IMR-90 (cell line): ENCODE data around the gene NIBAN1.
"Not testable (repeated sequence)": the region's sequence is repeated elsewhere in the genome, so short reads cannot be mapped to it uniquely, and the experiment has no call there.

Experiments used
- CEBPB ChIP-seq: IDR thresholded peaks from 2 replicates; pipeline ENCODE4 v1.6.1; 2012; ENCODE audit warnings: low read depth, low read length, improper control_type of control experiment
- FOS ChIP-seq: fragments of 150-350 bp; IDR thresholded peaks from 2 replicates; pipeline ENCODE4 v1.6.1; 2016; ENCODE audit warnings: low read depth, low read length
- MAFK ChIP-seq: IDR thresholded peaks from 2 replicates; pipeline ENCODE4 v1.6.1; 2012; ENCODE audit warnings: low read depth, low read length, improper control_type of control experiment
- MAZ ChIP-seq: IDR thresholded peaks from 2 replicates; pipeline ENCODE4 v1.6.1; 2012; ENCODE audit warnings: low read depth, mild to moderate bottlenecking, low read length, improper control_type of control experiment, moderate library complexity, borderline replicate concordance
- MXI1 ChIP-seq: IDR thresholded peaks from 2 replicates; pipeline ENCODE4 v1.6.1; 2012; ENCODE audit warnings: low read depth, mild to moderate bottlenecking, low read length, moderate library complexity, borderline replicate concordance
- POLR2A ChIP-seq: IDR thresholded peaks from 2 replicates; pipeline ENCODE4 v1.6.1; 2012; ENCODE audit warnings: mild to moderate bottlenecking, low read depth, low read length
- RAD21 ChIP-seq: IDR thresholded peaks from 2 replicates; pipeline ENCODE4 v1.6.1; 2012; ENCODE audit warnings: low read length, improper control_type of control experiment
- RCOR1 ChIP-seq: IDR thresholded peaks from 2 replicates; pipeline ENCODE4 v1.6.1; 2012; ENCODE audit warnings: mild to moderate bottlenecking, low read length, improper control_type of control experiment; ENCODE audit not compliant: insufficient replicate concordance
- RFX5 ChIP-seq: IDR thresholded peaks from 2 replicates; pipeline ENCODE4 v1.8.0; 2012; ENCODE audit warnings: low read depth, mild to moderate bottlenecking, low read length, moderate library complexity
- SMC3 ChIP-seq: fragments of 150-350 bp; IDR thresholded peaks from 2 replicates; pipeline ENCODE4 v1.6.1; 2016; ENCODE audit warnings: low read depth, mild to moderate bottlenecking, antibody characterized with exemption, low read length, moderate library complexity
- TF ChIP-seq, protein P1 (sequence below): conservative IDR thresholded peaks from 2 replicates; pipeline ENCODE4 v1.5.1; 2012; ENCODE audit warnings: mild to moderate bottlenecking, low read depth, low read length, improper control_type of control experiment
- TF ChIP-seq, protein P2 (sequence below): fragments of 150-350 bp; IDR thresholded peaks from 2 replicates; pipeline ENCODE4 v1.6.1; 2016; ENCODE audit warnings: low read depth, mild to moderate bottlenecking, low read length, moderate library complexity, borderline replicate concordance

DNA sequence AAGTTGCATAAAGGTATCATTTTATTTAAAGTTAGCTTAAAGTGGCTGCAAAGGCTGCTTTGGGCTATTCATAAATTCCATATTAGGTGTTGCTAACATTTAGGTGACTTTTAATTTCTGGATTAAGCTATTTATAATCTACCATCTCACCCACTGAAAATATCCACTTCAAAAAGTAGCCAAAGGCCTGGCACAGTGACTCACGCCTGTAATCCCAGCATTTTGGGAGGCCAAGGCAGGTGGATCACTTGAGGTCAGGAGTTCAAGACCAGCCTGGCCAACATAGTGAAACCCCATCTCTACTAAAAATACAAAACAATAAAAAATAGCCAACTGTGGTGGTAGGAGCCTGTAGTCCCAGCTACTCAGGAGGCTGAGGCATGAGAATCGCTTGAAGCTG, 16.4 kb downstream of the NIBAN1 start:
- not testable (repeated sequence) for TF ChIP-seq POLR2A, RFX5, CEBPB, MAFK, MXI1, RAD21, MAZ, RCOR1, FOS, SMC3
- TF ChIP-seq, protein P1, sequence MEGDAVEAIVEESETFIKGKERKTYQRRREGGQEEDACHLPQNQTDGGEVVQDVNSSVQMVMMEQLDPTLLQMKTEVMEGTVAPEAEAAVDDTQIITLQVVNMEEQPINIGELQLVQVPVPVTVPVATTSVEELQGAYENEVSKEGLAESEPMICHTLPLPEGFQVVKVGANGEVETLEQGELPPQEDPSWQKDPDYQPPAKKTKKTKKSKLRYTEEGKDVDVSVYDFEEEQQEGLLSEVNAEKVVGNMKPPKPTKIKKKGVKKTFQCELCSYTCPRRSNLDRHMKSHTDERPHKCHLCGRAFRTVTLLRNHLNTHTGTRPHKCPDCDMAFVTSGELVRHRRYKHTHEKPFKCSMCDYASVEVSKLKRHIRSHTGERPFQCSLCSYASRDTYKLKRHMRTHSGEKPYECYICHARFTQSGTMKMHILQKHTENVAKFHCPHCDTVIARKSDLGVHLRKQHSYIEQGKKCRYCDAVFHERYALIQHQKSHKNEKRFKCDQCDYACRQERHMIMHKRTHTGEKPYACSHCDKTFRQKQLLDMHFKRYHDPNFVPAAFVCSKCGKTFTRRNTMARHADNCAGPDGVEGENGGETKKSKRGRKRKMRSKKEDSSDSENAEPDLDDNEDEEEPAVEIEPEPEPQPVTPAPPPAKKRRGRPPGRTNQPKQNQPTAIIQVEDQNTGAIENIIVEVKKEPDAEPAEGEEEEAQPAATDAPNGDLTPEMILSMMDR = not testable (repeated sequence)
- TF ChIP-seq, protein P2, sequence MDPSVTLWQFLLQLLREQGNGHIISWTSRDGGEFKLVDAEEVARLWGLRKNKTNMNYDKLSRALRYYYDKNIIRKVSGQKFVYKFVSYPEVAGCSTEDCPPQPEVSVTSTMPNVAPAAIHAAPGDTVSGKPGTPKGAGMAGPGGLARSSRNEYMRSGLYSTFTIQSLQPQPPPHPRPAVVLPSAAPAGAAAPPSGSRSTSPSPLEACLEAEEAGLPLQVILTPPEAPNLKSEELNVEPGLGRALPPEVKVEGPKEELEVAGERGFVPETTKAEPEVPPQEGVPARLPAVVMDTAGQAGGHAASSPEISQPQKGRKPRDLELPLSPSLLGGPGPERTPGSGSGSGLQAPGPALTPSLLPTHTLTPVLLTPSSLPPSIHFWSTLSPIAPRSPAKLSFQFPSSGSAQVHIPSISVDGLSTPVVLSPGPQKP = not testable (repeated sequence)
